Mucosa of descending colon (tissue), 3 donors: ENCODE measurements around the gene R3HDML. TPM values are rescaled to one million over a fixed set of nuclear protein-coding genes. Genes with fewer than 3 reads are reported as not detected.

Source experiments
- ATAC-seq: fragments of 200-7000 bp; cut with Tn5 transposase; one replicate; pipeline ENCODE4 v1.9.1; 2020; ENCODE audit warnings: mild to moderate bottlenecking, moderate library complexity
- DNase-seq, 3 donors: peaks; one replicate each; pipeline ENCODE4 v3.0.0-alpha.2; 2020
- H3K36me3 ChIP-seq: fragments of 200-600 bp; one replicate; pipeline ENCODE4 v1.8.0; 2021; ENCODE audit warnings: low read depth, mild to moderate bottlenecking
- H3K4me1 ChIP-seq: fragments of 200-600 bp; one replicate; pipeline ENCODE4 v1.8.0; 2021; ENCODE audit warnings: low read depth, mild to moderate bottlenecking
- H3K4me3 ChIP-seq: fragments of 200-600 bp; one replicate; pipeline ENCODE4 v1.8.0; 2021; ENCODE audit warnings: mild to moderate bottlenecking
- H3K9me3 ChIP-seq: fragments of 200-600 bp; one replicate; pipeline ENCODE4 v1.8.0; 2021; ENCODE audit warnings: mild to moderate bottlenecking
- intact Hi-C, 2 donors: fragments of 100-400 bp; cut with DNase I in 1 of 2; cut with micrococcal nuclease in 1 of 2; formaldehyde crosslinking; loops; one replicate each; pipeline versions ENCODE4 v1.11.0 to v1.11.1; 2022; cut with DNase I, micrococcal nuclease
- total RNA-seq, 3 donors: library from RNA; stranded (reverse); fragmentation: NEBNext Ultra II Directional in 2 of 3; extraction: Animal tissue kit (Norgen Biotek cat#: 25700) in 2 of 3; gene quantifications; one replicate each; pipeline versions ENCODE4 v1.2.1 to v1.2.4, GENCODE V29; 2021 to 2023
- TF ChIP-seq, protein P1 (sequence below): fragments of 200-600 bp; IDR thresholded peaks from one replicate; pipeline ENCODE4 v1.8.0; 2022; ENCODE audit warnings: antibody characterized with exemption, mild to moderate bottlenecking
- donor health status: DM: no; HTN: no; CAD: no; lungs with moderate emphysema.
- donor health status: DM: no; HTN: no; CAD: no.
- donor health status: DM: no; HTN: yes; CAD: no.

R3HDML gene
- total RNA-seq, 3 donors from 2014 or later, result not detected

- intact Hi-C loops, result no loop called here
- TF ChIP-seq, protein P1, sequence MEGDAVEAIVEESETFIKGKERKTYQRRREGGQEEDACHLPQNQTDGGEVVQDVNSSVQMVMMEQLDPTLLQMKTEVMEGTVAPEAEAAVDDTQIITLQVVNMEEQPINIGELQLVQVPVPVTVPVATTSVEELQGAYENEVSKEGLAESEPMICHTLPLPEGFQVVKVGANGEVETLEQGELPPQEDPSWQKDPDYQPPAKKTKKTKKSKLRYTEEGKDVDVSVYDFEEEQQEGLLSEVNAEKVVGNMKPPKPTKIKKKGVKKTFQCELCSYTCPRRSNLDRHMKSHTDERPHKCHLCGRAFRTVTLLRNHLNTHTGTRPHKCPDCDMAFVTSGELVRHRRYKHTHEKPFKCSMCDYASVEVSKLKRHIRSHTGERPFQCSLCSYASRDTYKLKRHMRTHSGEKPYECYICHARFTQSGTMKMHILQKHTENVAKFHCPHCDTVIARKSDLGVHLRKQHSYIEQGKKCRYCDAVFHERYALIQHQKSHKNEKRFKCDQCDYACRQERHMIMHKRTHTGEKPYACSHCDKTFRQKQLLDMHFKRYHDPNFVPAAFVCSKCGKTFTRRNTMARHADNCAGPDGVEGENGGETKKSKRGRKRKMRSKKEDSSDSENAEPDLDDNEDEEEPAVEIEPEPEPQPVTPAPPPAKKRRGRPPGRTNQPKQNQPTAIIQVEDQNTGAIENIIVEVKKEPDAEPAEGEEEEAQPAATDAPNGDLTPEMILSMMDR, result no peak
- no peak for ATAC-seq
- H3K4me3 ChIP-seq, result no peak overlapping the region
- peaks cover 19% of the 10 kb centered on the region for H3K4me1 ChIP-seq
- H3K36me3 ChIP-seq, result no peaks in the 10 kb centered on the region
- DNase-seq, result peak in 1 of 3 donors; percentile 40
- H3K9me3 ChIP-seq, result no peaks in the 10 kb centered on the region
Observed at GRCh38 chr20:44400671-44400969, 63.8 kb downstream of the R3HDML start.

Other genes with a start within 250 kb of the R3HDML start
- 10 to 100 TPM in 1 of 3 donors, 1 to 10 TPM in 2; 2.3 to 87.3 (median 8.3) TPM for gene JPH2, start 149.9 kb upstream of the R3HDML start, total RNA-seq
- 10 to 100 TPM; 32.1 to 40.1 (median 32.5) TPM for gene OSER1, start 126.3 kb upstream of the R3HDML start, total RNA-seq
- gene GDAP1L1, start 89.7 kb upstream of the R3HDML start, total RNA-seq, result under 1 TPM in 1 of 3 donors, not detected in 2; 0.25 TPM
- 10 to 100 TPM; 10.9 to 12.6 (median 10.9) TPM for gene FITM2, start 25.8 kb upstream of the R3HDML start, total RNA-seq
- gene HNF4A, start 18.7 kb downstream of the R3HDML start, total RNA-seq, result 100 to 1,000 TPM; 125 to 332 (median 237) TPM
- 10 to 100 TPM in 1 of 3 donors, 1 to 10 TPM in 2; 7.2 to 10.2 (median 9.9) TPM for gene TTPAL, start 138.8 kb downstream of the R3HDML start, total RNA-seq
- gene SERINC3, start 185.0 kb downstream of the R3HDML start, total RNA-seq, result 100 to 1,000 TPM; 103 to 128 (median 110) TPM
- gene PKIG, start 245.5 kb downstream of the R3HDML start, total RNA-seq, result 100 to 1,000 TPM in 1 of 3 donors, 10 to 100 TPM in 2; 39.9 to 101 (median 42.4) TPM